K562 (cell line): ENCODE data around the gene COQ8A. TPM values are rescaled to one million over a fixed set of nuclear protein-coding genes. Genes with fewer than 3 reads are reported as not detected.

Experiments
- ATAC-seq: fragments of 200-7000 bp; cut with Tn5 transposase; 3 replicates; pipeline ENCODE4 v1.9.1; 2020; ENCODE audit warnings: moderate library complexity
- BruUV-seq: library from RNA; stranded (reverse); fragments of 400-500 nt; replicated peaks from 2 replicates; lab custom pipeline; 2021; lab: Mats Ljungman, UMichigan
- CTCF ChIA-PET: fragments of 300-600 bp; formaldehyde crosslinking; extraction: SDS; loops from one replicate; lab custom pipeline; 2021; ENCODE audit warnings: low intra/inter-chr PET ratio; lab: Yijun Ruan, JAX
- POLR2A ChIA-PET: fragments of 300-600, 350-650 bp; sonication (Branson Sonifier 250); formaldehyde crosslinking; extraction: SDS; loops from one replicate; lab custom pipeline; 2021; ENCODE audit warnings: antibody characterized with exemption, inconsistent platforms; lab: Yijun Ruan, JAX
- DNase-seq, 4 experiments: peaks; one replicate each; pipeline versions ENCODE4 v3.0.0 to v3.0.0-alpha.2; 2011 to 2018; ENCODE audit warnings: low spot score in 3 of 4, mixed read lengths in 3 of 4; ENCODE audit errors: extremely low read depth in 1 of 4
- FAIRE-seq: peaks from 2 replicates; lab custom pipeline; 2011; peaks lifted over from hg19 to GRCh38; lab: Jason Lieb, UNC
- H2AFZ ChIP-seq: 2 replicates; pipeline ENCODE4 v1.6.0; 2011; ENCODE audit warnings: low read depth, low read length, control low read depth, inconsistent platforms
- H3K27ac ChIP-seq: fragments of 200-600 bp; 3 replicates; pipeline ENCODE4 v1.8.0; 2011; ENCODE audit warnings: low read depth, mild to moderate bottlenecking, control low read depth, inconsistent platforms, low read length, moderate library complexity, mixed read lengths; ENCODE audit errors: extremely low read depth
- H3K27me3 ChIP-seq, 2 experiments: fragments of 300-600 bp in 1 of 2; 2 replicates in 1 of 2; 3 replicates in 1 of 2; pipeline versions ENCODE4 v1.6.0 to v1.8.0; 2011; ENCODE audit warnings: inconsistent platforms in 2 of 2, low read length in 2 of 2, mild to moderate bottlenecking in 1 of 2, mixed read lengths in 1 of 2, moderate library complexity in 1 of 2; ENCODE audit not compliant: control insufficient read depth in 2 of 2, insufficient read depth in 2 of 2
- H3K36me3 ChIP-seq: fragments of 300-600 bp; 3 replicates; pipeline ENCODE4 v1.8.0; 2011; ENCODE audit warnings: mild to moderate bottlenecking, low read length, inconsistent platforms; ENCODE audit not compliant: control insufficient read depth, insufficient read depth
- H3K4me1 ChIP-seq, 2 experiments: fragments of 200-600 bp in 1 of 2; replicated peaks in 1 of 2; 2 replicates in 1 of 2; 3 replicates in 1 of 2; pipeline versions ENCODE4 v1.5.1 to v1.8.0; 2011; ENCODE audit warnings: inconsistent platforms in 2 of 2, low read length in 2 of 2, mild to moderate bottlenecking in 1 of 2, mixed read lengths in 1 of 2, moderate library complexity in 1 of 2; ENCODE audit not compliant: control insufficient read depth in 2 of 2, insufficient read depth in 2 of 2
- H3K4me2 ChIP-seq: 2 replicates; pipeline ENCODE4 v1.6.1; 2011; ENCODE audit warnings: low read length, control low read depth, inconsistent platforms, mixed read lengths; ENCODE audit not compliant: insufficient read depth
- H3K4me3 ChIP-seq: fragments of 200-600 bp; sonication (generic), shearing (Covaris generic); 2 replicates; pipeline ENCODE4 v1.5.1; 2016; ENCODE audit warnings: control low read depth, inconsistent platforms
- H3K79me2 ChIP-seq: fragments of 200-600 bp; 3 replicates; pipeline ENCODE4 v1.8.0; 2011; ENCODE audit warnings: low read length, inconsistent platforms; ENCODE audit not compliant: control insufficient read depth, insufficient read depth
- H3K9ac ChIP-seq, 2 experiments: 2 replicates each; pipeline versions ENCODE4 v1.6.0 to v1.6.1; 2011; ENCODE audit warnings: low read depth in 2 of 2, low read length in 2 of 2, control low read depth in 1 of 2, inconsistent platforms in 1 of 2, mild to moderate bottlenecking in 1 of 2, mixed read lengths in 1 of 2; ENCODE audit not compliant: insufficient read depth in 1 of 2
- H3K9me1 ChIP-seq: one replicate; pipeline ENCODE4 v1.6.0; 2011; ENCODE audit warnings: inconsistent platforms, mild to moderate bottlenecking, low read length, moderate library complexity; ENCODE audit not compliant: control insufficient read depth, insufficient read depth
- H3K9me3 ChIP-seq: replicated peaks from 2 replicates; pipeline ENCODE4 v1.5.1; 2011; ENCODE audit warnings: low read depth, low read length, inconsistent platforms; ENCODE audit not compliant: control insufficient read depth, insufficient read depth
- H4K20me1 ChIP-seq: replicated peaks from 2 replicates; pipeline ENCODE4 v1.6.1; 2011; ENCODE audit warnings: low read length, inconsistent platforms, mixed read lengths; ENCODE audit not compliant: control insufficient read depth, insufficient read depth
- DNMT1 ChIP-seq: fragments of 450-650 bp; IDR thresholded peaks from 2 replicates; pipeline ENCODE4 v1.6.1; 2016; ENCODE audit warnings: antibody characterized with exemption, mild to moderate bottlenecking
- GABPA ChIP-seq: fragments of 200-800 bp; sonication (Bioruptor generic); conservative IDR thresholded peaks from 2 replicates; pipeline ENCODE4 v1.6.1; 2016; ENCODE audit warnings: low read depth, missing genetic modification characterization, missing compliant biosample characterization
- MAZ ChIP-seq, 2 experiments: fragments of 450-650 bp in 1 of 2; sonication (generic) in 1 of 2; formaldehyde crosslinking; IDR thresholded peaks in 1 of 2; conservative IDR thresholded peaks in 1 of 2; 2 replicates each; pipeline versions ENCODE4 v1.4.0 to v1.5.0; 2020; ENCODE audit warnings: mild to moderate bottlenecking in 1 of 2, missing genetic modification reagents in 1 of 2
- MEIS2 ChIP-seq: fragments of 450-650 bp; IDR thresholded peaks from 2 replicates; pipeline ENCODE4 v1.6.1; 2014; ENCODE audit warnings: mild to moderate bottlenecking; ENCODE audit not compliant: partially characterized antibody
- MTF1 ChIP-seq: fragments of 250-450 bp; sonication (Bioruptor Pico); IDR thresholded peaks from 2 replicates; pipeline ENCODE4 v1.9.0; 2021; ENCODE audit warnings: moderate library complexity, mild to moderate bottlenecking, inconsistent platforms, borderline replicate concordance
- NR1H2 ChIP-seq: sonication (generic); formaldehyde crosslinking; IDR thresholded peaks from 2 replicates; pipeline ENCODE4 v1.4.0; 2020; ENCODE audit warnings: mild to moderate bottlenecking, missing genetic modification reagents
- OTX1 ChIP-seq: fragments of 450-650 bp; formaldehyde crosslinking; IDR thresholded peaks from 2 replicates; pipeline ENCODE4 v1.4.0; 2022; ENCODE audit warnings: mild to moderate bottlenecking
- PCBP2 ChIP-seq: fragments of 200-400 bp; formaldehyde crosslinking; IDR thresholded peaks from 2 replicates; pipeline ENCODE4 v1.6.1; 2018; ENCODE audit warnings: low read length, low read depth, mild to moderate bottlenecking, moderate library complexity; ENCODE audit not compliant: poor library complexity, severe bottlenecking
- PHTF2 ChIP-seq: fragments of 250-450 bp; sonication (Bioruptor Pico); IDR thresholded peaks from 2 replicates; pipeline ENCODE4 v1.5.0; 2021; ENCODE audit warnings: mild to moderate bottlenecking
- TAL1 ChIP-seq: fragments of 450-650 bp; IDR thresholded peaks from 2 replicates; pipeline ENCODE4 v1.6.1; 2016; ENCODE audit warnings: mild to moderate bottlenecking
- TRIM24 ChIP-seq, 2 experiments: fragments of 450-650 bp; IDR thresholded peaks; 2 replicates each; pipeline ENCODE4 v1.6.1; 2016
- ZNF12 ChIP-seq: sonication (generic); formaldehyde crosslinking; IDR thresholded peaks from 2 replicates; pipeline ENCODE4 v1.4.0; 2020; ENCODE audit warnings: mild to moderate bottlenecking, missing genetic modification reagents
- WGBS: fragments of 100-300 bp; shearing (Covaris generic); methylation state at CpG from one replicate; pipeline ENCODE4 v1.1.6; 2016; ENCODE audit warnings: low coverage, mixed read lengths; ENCODE audit not compliant: insufficient coverage; ENCODE audit errors: missing lambda C conversion rate; 5-methylcytosine and 5-hydroxymethylcytosine counted together
- in situ Hi-C: fragments of 300-500 bp; cut with MboI; formaldehyde crosslinking; loops from 4 replicates; pipeline ENCODE4 v1.15.0; 2018; ENCODE audit warnings: inconsistent platforms, mixed read lengths
- intact Hi-C: fragments of 100-400 bp; cut with micrococcal nuclease; formaldehyde crosslinking; loops from 2 replicates; pipeline ENCODE4 v1.14.2; 2022
- polyA plus RNA-seq, 8 experiments: library from polyadenylated mRNA; depleted of rRNA in 4 of 8; stranded (reverse) in 5 of 8; unstranded in 3 of 8; fragments of >200 nt; fragmentation: Nextera tagmentation in 2 of 8; fragmentation: Illumina TruSeq in 1 of 8; extraction: Ambion mirVana in 2 of 8; extraction: Trizol in 1 of 8; gene quantifications; 2 replicates each; pipeline versions ENCODE4 v1.2.1 to v1.2.3, GENCODE V29; 2011 to 2014; ENCODE audit warnings: inconsistent platforms in 1 of 8, missing spikeins in 1 of 8
- total RNA-seq, 7 experiments: library from RNA; depleted of rRNA in 6 of 7; stranded (reverse); fragments of >200 nt in 6 of 7; fragmentation: Illumina TruSeq in 2 of 7; extraction: Trizol in 2 of 7; gene quantifications; 2 replicates each; pipeline versions ENCODE4 v1.2.1 to v1.2.3, GENCODE V29; 2011 to 2021; ENCODE audit warnings: low replicate concordance in 1 of 7
- TF ChIP-seq, protein P1 (sequence below): fragments of 450-650 bp; IDR thresholded peaks from 2 replicates; pipeline ENCODE4 v1.6.1; 2018; ENCODE audit not compliant: partially characterized antibody

The COQ8A gene
- total and polyA plus RNA-seq, 9 of the 15 experiments (the other 6 are each of a cell fraction or from before 2014, with no cell fraction given) = 2.6 to 54.3 (median 32.4) TPM

DNA sequence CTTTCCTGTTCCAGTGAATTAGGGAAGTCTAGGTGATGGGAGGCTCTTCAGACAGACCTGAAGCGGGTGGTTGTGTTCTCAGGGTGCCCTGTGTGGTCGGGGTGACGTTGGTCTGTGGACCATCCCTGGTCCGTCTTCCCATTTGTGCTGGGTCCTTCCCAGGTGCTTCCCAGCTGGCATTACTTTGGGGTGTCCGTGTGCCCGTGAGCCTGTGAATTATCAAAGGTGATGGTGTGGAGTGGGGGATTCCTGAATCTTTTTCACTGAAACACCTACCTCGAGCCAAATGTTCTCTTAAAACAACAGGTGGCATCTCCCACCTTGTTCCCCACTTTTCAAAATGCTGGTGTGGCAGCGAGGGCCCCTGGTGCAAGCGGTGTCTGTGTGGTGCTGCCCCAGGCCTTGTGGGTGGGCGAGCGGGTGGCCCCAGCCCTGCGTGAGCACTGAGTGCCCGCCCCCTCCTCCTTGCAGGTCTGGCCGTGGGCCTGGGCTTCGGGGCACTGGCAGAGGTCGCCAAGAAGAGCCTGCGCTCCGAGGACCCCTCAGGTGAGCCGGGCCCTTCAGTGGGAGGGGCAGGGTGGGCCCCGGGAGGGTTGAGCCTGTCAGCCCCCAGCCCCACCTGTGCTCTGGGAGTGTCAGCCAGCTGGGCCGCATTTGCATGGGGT, 37.0 kb downstream of the COQ8A start:
- BruUV-seq = no TSS peak
- ATAC-seq (no peak), DNase-seq (no peak), FAIRE-seq (no peak)
- Histone ChIP-seq H3K36me3 (peaks cover 2% of the 10 kb centered on the region; the same call in 1 of the 3 replicates), H3K9me3 (no peaks in the 10 kb centered on the region), H4K20me1 (no peaks in the 10 kb centered on the region; the same call in 1 of the 2 replicates), H3K9me1 (peaks cover 4% of the 10 kb centered on the region), H3K4me3 (no peak overlapping the region), H3K79me2 (no peaks in the 10 kb centered on the region), H3K4me1 (peaks cover 0 to 21% of the 10 kb centered on the region in 2 experiments; a peak in 1 of 5 replicates), H2AFZ (no peak overlapping the region), H3K27me3 (no peaks in the 10 kb centered on the region), H3K9ac (no peak overlapping the region; a peak in 1 of 4 replicates), H3K4me2 (no peak overlapping the region), H3K27ac (no peak overlapping the region)
- ChIA-PET POLR2A (interaction anchor here (0.7 kb wide), 1 partner anchor 402 kb away, joined by 4 read pairs; no protein-coding TSS in a partner anchor), CTCF (no interaction called here)
- in situ Hi-C loops = no loop called here
- TF ChIP-seq TRIM24 (IDR thresholded peaks at IDR 0.05) (no peak), MTF1 (no peak), DNMT1 (no peak), OTX1 (no peak), PCBP2 (no peak), NR1H2 (no peak), MAZ (CRISPR knock-in tag; conservative IDR thresholded peaks at IDR 0.05 in 1 of 2, IDR thresholded peaks at IDR 0.05 in 1 of 2) (no peak), TAL1 (no peak), ZNF12 (no peak), PHTF2 (CRISPR knock-in tag) (no peak), MEIS2 (no peak), GABPA (tag) (no peak)
- TF ChIP-seq, protein P1, sequence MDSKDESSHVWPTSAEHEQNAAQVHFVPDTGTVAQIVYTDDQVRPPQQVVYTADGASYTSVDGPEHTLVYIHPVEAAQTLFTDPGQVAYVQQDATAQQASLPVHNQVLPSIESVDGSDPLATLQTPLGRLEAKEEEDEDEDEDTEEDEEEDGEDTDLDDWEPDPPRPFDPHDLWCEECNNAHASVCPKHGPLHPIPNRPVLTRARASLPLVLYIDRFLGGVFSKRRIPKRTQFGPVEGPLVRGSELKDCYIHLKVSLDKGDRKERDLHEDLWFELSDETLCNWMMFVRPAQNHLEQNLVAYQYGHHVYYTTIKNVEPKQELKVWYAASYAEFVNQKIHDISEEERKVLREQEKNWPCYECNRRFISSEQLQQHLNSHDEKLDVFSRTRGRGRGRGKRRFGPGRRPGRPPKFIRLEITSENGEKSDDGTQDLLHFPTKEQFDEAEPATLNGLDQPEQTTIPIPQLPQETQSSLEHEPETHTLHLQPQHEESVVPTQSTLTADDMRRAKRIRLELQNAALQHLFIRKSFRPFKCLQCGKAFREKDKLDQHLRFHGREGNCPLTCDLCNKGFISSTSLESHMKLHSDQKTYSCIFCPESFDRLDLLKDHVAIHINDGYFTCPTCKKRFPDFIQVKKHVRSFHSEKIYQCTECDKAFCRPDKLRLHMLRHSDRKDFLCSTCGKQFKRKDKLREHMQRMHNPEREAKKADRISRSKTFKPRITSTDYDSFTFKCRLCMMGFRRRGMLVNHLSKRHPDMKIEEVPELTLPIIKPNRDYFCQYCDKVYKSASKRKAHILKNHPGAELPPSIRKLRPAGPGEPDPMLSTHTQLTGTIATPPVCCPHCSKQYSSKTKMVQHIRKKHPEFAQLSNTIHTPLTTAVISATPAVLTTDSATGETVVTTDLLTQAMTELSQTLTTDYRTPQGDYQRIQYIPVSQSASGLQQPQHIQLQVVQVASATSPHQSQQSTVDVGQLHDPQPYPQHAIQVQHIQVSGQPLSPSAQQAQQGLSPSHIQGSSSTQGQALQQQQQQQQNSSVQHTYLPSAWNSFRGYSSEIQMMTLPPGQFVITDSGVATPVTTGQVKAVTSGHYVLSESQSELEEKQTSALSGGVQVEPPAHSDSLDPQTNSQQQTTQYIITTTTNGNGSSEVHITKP = no peak
- intact Hi-C loops = no loop called here
- WGBS = 89% methylated on average over 16 of the region's 21 CpGs
